ENCODE measurements around the gene IFT20. TPM values are rescaled to one million over a fixed set of nuclear protein-coding genes. Genes with fewer than 3 reads are reported as not detected.

IFT20 gene
- total RNA-seq, 1 experiment from 2014 or later: 21.0 TPM

DNA sequence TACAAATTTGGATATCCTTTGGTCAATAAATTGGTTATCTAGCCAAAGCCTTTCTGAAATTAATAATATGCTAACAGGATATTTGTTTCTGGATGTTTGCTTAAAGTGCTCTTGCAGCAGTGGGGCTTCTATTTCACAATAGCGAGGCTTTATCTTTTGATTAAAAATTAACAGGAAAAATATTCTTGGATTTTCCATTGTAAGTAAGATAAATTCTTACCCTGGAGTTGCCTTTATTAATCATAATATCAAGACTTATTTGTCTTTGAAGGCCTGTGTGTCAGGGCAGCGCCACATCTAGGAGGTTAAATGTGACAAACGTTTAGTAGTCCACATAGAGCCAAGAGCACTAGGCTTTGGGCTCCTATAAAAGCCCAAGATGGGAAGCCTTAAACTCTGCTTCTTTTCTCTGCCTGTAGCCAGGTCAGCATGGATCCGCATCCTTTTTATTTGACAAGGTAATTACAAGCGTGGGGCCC is 11.0 kb downstream of the IFT20 start:
- no peak overlapping the region for H3K4me3 Mint-ChIP-seq
- no peak overlapping the region for H3K4me2 ChIP-seq (ENCODE audit: insufficient read depth, insufficient read length, low read length)
- no peak overlapping the region for H3K27ac Mint-ChIP-seq
- H3K79me1 ChIP-seq (ENCODE audit: insufficient read depth, low read depth, low read length, poor library complexity, severe bottlenecking): peaks cover 9% of the 10 kb centered on the region
- no peak overlapping the region for H3K27ac ChIP-seq (ENCODE audit: insufficient read length, low read depth, low read length)
- no peak overlapping the region for H3T11ph ChIP-seq (ENCODE audit: low read length)
- H3K23me2 ChIP-seq (ENCODE audit: insufficient read length, low read depth, low read length, poor library complexity, severe bottlenecking): peaks cover 15% of the 10 kb centered on the region
- H3K9ac ChIP-seq (ENCODE audit: extremely low read depth, insufficient read length, low read length): no peak overlapping the region
- no peak overlapping the region for H3K4ac ChIP-seq (ENCODE audit: low read depth, low read length)
- no peak overlapping the region for H2BK5ac ChIP-seq (ENCODE audit: insufficient read length, low read length)
- no peak overlapping the region for H2BK12ac ChIP-seq (ENCODE audit: insufficient read length, low read depth, low read length)
- no peak overlapping the region for H2BK20ac ChIP-seq (ENCODE audit: low read depth, low read length, poor library complexity, severe bottlenecking)
- no peak overlapping the region for H4K8ac ChIP-seq (replicated peaks; ENCODE audit: insufficient read length, low read depth, low read length)
- peaks cover 55% of the 10 kb centered on the region for H3K79me2 ChIP-seq (ENCODE audit: insufficient read depth, low read length)
- WGBS (ENCODE audit: extremely low coverage, insufficient read length, low lambda C conversion rate): no CpG with 5 or more reads among the region's 5 CpGs
- DNase-seq: peak; percentile 5
- peaks cover 6% of the 10 kb centered on the region for H3K4me1 ChIP-seq (ENCODE audit: insufficient read depth, low read length)
- H3K27me3 ChIP-seq (ENCODE audit: insufficient read depth, low read length): no peaks in the 10 kb centered on the region
- no peak overlapping the region for H2AFZ ChIP-seq (ENCODE audit: low read length)
- peaks cover 38 to 65% (median 61%) of the 10 kb centered on the region in 3 experiments; a peak in 6 of 7 replicates for H3K36me3 Mint-ChIP-seq (ENCODE audit: insufficient read depth in 1 of 3, low read depth in 3 of 3)
- H3K23ac ChIP-seq (ENCODE audit: insufficient read length, low read depth, low read length): no peak overlapping the region
- H3K9me3 ChIP-seq (ENCODE audit: control insufficient read depth, low read depth, low read length): no peaks in the 10 kb centered on the region
- H3K4me1 Mint-ChIP-seq: peaks cover 30 to 31% of the 10 kb centered on the region in 2 experiments
- H3K14ac ChIP-seq (ENCODE audit: insufficient read depth, low read length): no peak overlapping the region
- TF ChIP-seq, protein P1, sequence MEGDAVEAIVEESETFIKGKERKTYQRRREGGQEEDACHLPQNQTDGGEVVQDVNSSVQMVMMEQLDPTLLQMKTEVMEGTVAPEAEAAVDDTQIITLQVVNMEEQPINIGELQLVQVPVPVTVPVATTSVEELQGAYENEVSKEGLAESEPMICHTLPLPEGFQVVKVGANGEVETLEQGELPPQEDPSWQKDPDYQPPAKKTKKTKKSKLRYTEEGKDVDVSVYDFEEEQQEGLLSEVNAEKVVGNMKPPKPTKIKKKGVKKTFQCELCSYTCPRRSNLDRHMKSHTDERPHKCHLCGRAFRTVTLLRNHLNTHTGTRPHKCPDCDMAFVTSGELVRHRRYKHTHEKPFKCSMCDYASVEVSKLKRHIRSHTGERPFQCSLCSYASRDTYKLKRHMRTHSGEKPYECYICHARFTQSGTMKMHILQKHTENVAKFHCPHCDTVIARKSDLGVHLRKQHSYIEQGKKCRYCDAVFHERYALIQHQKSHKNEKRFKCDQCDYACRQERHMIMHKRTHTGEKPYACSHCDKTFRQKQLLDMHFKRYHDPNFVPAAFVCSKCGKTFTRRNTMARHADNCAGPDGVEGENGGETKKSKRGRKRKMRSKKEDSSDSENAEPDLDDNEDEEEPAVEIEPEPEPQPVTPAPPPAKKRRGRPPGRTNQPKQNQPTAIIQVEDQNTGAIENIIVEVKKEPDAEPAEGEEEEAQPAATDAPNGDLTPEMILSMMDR (conservative IDR thresholded peaks at IDR 0.05): no peak
- no peak overlapping the region for H2AK5ac ChIP-seq (ENCODE audit: insufficient read length, low read length)
- no peak overlapping the region for H4K5ac ChIP-seq (ENCODE audit: insufficient read length, low read depth, low read length)
- no peak overlapping the region for H2BK120ac ChIP-seq (ENCODE audit: low read depth, low read length, poor library complexity, severe bottlenecking)
- no peak overlapping the region for H3K56ac ChIP-seq (ENCODE audit: insufficient read length, low read depth, low read length)
- H3K9me3 Mint-ChIP-seq: no peaks in the 10 kb centered on the region
- no peak overlapping the region for H4K91ac ChIP-seq (ENCODE audit: insufficient read length, low read depth, low read length)
- H2BK15ac ChIP-seq (ENCODE audit: low read depth, low read length): no peak overlapping the region
- peaks cover 3% of the 10 kb centered on the region for H4K20me1 ChIP-seq (ENCODE audit: control insufficient read depth, insufficient read depth, insufficient read length)
- H3K18ac ChIP-seq (ENCODE audit: insufficient read length, low read depth, low read length): no peak overlapping the region
- no peaks in the 10 kb centered on the region for H3K27me3 Mint-ChIP-seq (ENCODE audit: low read depth)
